Suppressor macrophage treated with lipopolysaccharide for 1 hour (primary cell): ENCODE measurements around the gene ADAP1.

Experiments
- DNase-seq, 3 donors: peaks; one replicate each; pipeline ENCODE4 v3.0.0-alpha.2; 2020 to 2022

Gene ADAP1

DNA sequence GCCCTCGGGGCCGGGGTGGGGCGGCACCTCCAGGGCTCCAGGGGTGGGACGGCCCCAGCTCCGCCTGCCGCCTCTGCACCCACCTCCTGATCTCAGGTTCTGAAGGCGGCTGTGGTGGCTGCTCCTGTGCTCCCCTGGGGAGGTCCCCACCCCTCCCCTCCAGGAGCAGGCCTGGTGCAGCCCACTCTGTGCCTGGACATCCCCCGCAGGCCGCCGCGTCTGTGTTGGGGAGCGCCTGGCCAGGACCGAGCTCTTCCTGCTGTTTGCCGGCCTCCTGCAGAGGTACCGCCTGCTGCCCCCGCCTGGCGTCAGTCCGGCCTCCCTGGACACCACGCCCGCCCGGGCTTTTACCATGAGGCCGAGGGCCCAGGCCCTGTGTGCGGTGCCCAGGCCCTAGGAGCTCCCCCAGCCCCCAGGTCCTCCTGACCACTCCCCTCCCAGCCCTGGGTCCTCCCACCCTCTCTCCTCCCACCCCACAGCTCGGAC lies 34.0 kb upstream of the ADAP1 start:
- DNase-seq, result peak in 2 of 3 donors; percentile 30 to 47

DNA sequence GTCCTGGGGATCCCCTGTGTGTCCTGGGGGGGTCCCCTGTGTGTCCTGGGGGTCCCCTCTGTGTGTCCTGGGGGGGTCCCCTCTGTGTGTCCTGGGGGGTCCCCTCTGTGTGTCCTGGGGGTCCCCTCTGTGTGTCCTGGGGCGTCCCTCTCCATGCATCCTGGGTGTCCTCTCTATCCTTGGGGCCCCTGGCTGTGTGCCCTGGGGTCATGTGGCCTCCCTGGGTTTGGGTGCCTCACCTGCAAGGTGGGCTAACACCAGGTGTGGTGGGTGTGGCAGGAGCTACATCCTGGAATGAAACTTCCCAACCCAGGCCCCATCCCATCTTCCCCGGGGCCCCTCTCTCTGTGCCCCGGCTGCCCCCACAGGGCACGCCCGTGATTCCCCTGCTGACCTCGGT lies 33.4 kb upstream of the ADAP1 start:
- no peak for DNase-seq

GRCh38 chr7:986766-987751 lies 32.6 kb upstream of the ADAP1 start:
- no peak for DNase-seq

- DNase-seq, result no peak
Observed at GRCh38 chr7:985915-986741, 31.6 kb upstream of the ADAP1 start.

- no peak for DNase-seq
Observed at GRCh38 chr7:985127-985416, 30.6 kb upstream of the ADAP1 start.

DNA sequence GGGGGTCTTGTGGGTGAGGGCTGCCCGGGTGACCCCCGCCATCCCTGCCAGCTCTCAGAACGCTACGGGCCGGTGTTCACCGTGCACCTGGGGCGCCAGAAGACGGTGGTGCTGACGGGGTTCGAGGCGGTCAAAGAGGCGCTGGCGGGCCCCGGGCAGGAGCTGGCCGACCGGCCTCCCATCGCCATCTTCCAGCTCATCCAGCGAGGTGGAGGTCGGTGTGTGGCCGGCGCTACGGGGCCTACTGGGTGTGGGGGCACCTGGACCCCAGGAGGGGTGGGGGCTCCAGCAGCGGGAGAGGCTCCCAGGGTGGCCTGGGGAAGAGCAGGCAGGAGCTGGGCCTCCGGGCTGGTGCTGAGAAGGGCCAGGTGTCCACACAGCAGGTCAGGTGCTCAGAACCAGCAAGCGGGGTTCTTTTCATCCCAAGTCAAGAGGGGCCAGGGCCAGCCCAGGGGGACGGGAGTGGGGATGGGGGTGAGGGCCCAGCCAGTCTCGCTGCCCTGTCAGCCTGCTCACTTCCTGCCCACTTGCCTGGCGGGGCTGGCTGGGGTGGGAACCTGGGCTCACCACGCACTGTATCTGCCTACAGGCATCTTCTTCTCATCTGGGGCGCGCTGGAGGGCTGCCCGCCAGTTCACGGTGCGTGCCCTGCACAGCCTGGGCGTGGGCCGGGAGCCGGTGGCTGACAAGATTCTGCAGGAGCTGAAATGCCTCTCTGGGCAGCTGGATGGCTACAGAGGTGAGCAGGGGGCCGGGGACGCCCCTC lies 30.1 kb upstream of the ADAP1 start:
- no peak for DNase-seq

DNA sequence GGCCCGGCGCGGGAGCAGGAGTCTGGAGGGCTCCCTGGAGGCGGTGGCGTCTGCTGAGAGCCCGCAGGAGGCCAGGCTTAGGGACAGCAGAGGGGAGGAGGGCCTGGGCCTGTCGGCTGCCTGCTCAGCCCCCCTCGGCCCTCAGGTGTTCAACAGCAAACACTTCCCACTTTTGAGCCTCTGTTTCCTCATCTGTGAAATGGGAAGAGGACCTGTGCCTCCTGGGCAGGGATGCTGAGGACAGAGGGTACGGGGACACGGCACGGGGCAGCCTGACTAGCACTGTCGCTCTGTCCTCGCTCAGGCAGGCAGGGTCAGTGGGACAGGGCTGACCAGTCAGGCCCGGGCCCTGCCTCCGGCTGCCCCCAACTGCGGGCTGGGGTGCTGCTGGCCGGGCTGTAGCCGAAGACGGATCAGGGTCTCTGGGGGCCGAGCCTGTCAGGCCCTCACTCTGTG lies 29.2 kb upstream of the ADAP1 start:
- DNase-seq, result no peak

- DNase-seq, result no peak
Observed at GRCh38 chr7:983004-983615, 28.6 kb upstream of the ADAP1 start, which contains the start of gene CYP2W1. CYP2W1 (plus strand) TSS chr7:983181; CDS start chr7:983212, 31 bp downstream.

GRCh38 chr7:982511-983003 lies 28.1 kb upstream of the ADAP1 start:
- DNase-seq, result no peak

- DNase-seq, result no peak
Observed at GRCh38 chr7:981793-982510, 27.5 kb upstream of the ADAP1 start.

- no peak for DNase-seq
Observed at GRCh38 chr7:979886-980571, 25.5 kb upstream of the ADAP1 start.

DNA sequence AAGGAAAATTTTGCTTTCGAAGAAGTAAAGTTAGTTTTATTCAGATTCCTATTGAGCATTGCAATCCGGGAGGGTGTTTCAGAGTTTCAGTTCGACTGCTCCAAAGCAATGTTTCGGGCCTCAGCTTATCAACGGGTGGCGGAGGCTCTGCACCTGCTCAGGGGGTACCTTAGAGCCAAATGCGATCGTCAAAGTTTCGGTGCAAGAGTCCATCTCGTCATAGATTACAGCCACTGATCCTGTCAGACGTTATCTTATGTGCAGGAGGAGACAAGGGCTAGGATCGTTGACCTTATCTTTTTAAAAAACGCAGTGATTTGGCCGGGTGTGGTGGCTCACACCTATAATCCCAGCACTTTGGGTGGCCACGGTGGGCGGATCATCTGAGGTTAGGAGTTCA lies 24.7 kb upstream of the ADAP1 start:
- DNase-seq, result no peak

- DNase-seq, result no peak
Observed at GRCh38 chr7:978416-979091, 24.1 kb upstream of the ADAP1 start.

- no peak for DNase-seq
Observed at GRCh38 chr7:978049-978346, 23.5 kb upstream of the ADAP1 start.

DNA sequence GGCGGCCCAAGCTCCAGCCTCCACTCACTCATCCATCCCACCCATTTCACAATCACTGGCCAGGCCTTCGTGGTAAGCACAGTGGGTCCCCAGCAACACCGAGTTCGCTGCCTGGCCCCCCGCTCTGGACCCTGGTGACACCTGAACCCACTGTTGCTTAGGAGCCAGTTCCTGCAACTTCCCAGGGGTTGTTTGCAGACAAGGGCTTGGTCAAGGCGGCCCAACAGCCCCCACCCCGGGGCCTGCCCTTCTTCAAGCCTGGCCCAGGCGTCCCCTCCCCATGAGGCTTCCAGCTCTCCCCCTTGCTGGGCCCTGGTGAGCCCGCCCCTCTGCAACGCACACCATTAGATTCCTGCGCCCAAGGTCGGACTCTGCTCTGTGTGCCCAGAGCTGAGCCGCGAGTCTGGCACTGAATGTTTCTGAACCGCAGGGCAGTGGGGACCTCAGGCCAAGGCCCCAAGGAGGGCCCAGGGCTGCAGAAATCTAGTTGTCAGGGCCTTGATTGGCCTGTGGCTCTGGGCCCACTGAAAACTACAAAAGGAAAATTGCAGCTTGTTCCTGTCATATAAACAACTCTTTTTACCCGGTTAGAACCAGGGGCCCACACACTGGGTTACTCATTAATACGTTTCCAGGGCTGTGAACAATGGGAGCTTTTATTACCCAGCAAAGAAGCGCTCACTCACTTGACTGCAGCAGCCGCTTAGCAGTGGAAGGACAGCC lies 23.0 kb upstream of the ADAP1 start:
- no peak for DNase-seq

DNA sequence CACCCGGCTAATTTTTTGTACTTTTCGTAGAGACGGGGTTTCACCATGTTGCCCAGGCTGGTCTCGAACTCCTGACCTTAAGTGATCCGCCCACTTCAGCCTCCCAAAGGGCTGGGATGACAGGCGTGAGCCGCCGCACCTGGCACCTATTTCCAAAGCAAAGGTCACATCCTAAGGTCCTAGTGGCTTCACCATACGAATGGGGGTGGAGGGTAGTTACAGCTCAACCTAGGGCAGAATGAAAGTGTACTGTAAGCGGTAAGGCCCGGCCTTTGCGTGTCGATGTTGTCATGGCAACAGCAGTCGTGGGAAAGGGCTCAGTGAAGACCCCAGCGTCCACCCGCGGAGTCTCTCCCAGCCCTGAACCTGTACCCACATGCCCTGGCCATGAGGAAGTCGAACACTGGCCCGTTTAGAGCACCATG lies 22.4 kb upstream of the ADAP1 start:
- no peak for DNase-seq

DNA sequence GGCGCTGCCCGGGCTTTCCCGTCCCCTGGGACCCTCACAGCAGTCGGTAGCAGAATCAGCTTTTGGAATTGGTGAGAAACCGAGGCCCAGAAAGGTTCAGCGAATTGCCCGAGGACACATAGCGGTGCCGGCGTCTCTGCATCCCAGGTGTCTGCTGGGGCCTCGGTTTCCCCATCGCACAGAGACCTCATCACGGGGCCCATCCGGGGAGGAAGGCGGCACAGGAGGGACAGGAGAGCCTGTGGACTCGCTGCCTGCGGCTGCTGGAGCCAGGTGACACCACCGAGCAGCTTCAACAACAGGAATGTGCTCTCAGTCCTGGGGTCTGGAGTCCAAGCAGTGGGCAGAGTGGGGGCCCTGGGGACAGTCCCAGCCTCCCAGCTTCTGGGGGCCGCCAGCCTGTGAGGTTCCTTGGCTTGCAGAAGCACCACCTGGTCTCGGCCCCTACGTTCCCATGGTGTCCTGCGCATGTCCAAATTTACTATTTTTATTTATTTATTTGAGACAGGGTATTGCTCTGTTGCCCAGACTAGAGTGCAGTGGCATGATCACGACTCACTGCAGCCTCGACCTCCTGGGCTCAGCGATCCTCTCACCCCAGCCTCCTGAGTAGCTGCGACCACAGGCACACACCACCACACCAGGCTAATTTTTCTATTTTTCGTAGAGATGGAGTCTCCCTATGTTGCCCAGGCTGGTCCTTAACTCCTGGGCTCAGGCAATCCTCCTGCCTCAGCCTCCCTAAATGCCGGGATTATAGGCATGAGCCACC lies 21.4 kb upstream of the ADAP1 start:
- no peak for DNase-seq

GRCh38 chr7:974820-975681 lies 20.6 kb upstream of the ADAP1 start, which contains the start of gene COX19:
COX19 (minus strand) TSS chr7:975549; CDS start chr7:975509, 40 bp downstream.
- DNase-seq, result peak; percentile 91 to 98 (median 96)
